ENCODE data around the gene NCOA7. TPM values are rescaled to one million over a fixed set of nuclear protein-coding genes. Genes with fewer than 3 reads are reported as not detected.
A peak's percentile ranks its signal among the peaks of the same experiment; 100 is the strongest.

Gene NCOA7
- total RNA-seq, 1 donor from 2014 or later = 74.9 TPM

GRCh38 chr6:125858427-125859320 is 67.9 kb downstream of the NCOA7 start:
- no peak overlapping the region for H3K4me3 Mint-ChIP-seq (ENCODE audit: unreplicated experiment)
- peaks cover 7% of the 10 kb centered on the region for H3K4me1 Mint-ChIP-seq (ENCODE audit: low read depth)
- no peaks in the 10 kb centered on the region for H3K27me3 Mint-ChIP-seq (ENCODE audit: low read depth)
- H3K27ac Mint-ChIP-seq (ENCODE audit: unreplicated experiment) = peak overlapping the region; percentile 73
- no peaks in the 10 kb centered on the region for H3K9me3 Mint-ChIP-seq (ENCODE audit: low read depth)
- no peak for DNase-seq (ENCODE audit: low spot score)
- peaks cover 11% of the 10 kb centered on the region for H3K36me3 Mint-ChIP-seq (ENCODE audit: low read depth)
- TF ChIP-seq CTCF (IDR thresholded peaks at IDR 0.05) = peak; percentile 89

- Mint-ChIP-seq H3K27ac (ENCODE audit: unreplicated experiment) (no peak overlapping the region), H3K9me3 (ENCODE audit: low read depth) (no peaks in the 10 kb centered on the region), H3K27me3 (ENCODE audit: low read depth) (no peaks in the 10 kb centered on the region), H3K4me3 (ENCODE audit: unreplicated experiment) (no peak overlapping the region), H3K36me3 (ENCODE audit: low read depth) (peaks cover 11% of the 10 kb centered on the region), H3K4me1 (ENCODE audit: low read depth) (peaks cover 6% of the 10 kb centered on the region)
- no peak for TF ChIP-seq CTCF (IDR thresholded peaks at IDR 0.05)
- DNase-seq (ENCODE audit: low spot score) = no peak
Observed at GRCh38 chr6:125859727-125860126, 69.0 kb downstream of the NCOA7 start.

- TF ChIP-seq CTCF (IDR thresholded peaks at IDR 0.05) = no peak
- Mint-ChIP-seq H3K36me3 (ENCODE audit: low read depth) (peaks cover 5% of the 10 kb centered on the region), H3K27me3 (ENCODE audit: low read depth) (no peaks in the 10 kb centered on the region), H3K4me3 (ENCODE audit: unreplicated experiment) (no peak overlapping the region), H3K27ac (ENCODE audit: unreplicated experiment) (no peak overlapping the region), H3K9me3 (ENCODE audit: low read depth) (no peaks in the 10 kb centered on the region), H3K4me1 (ENCODE audit: low read depth) (peaks cover 4% of the 10 kb centered on the region)
- DNase-seq (ENCODE audit: low spot score) = no peak
Observed at GRCh38 chr6:125863023-125863422, 72.3 kb downstream of the NCOA7 start.

- Mint-ChIP-seq H3K36me3 (ENCODE audit: low read depth) (peaks cover 2% of the 10 kb centered on the region), H3K4me1 (ENCODE audit: low read depth) (peaks cover 8% of the 10 kb centered on the region), H3K9me3 (ENCODE audit: low read depth) (no peaks in the 10 kb centered on the region), H3K27me3 (ENCODE audit: low read depth) (no peaks in the 10 kb centered on the region), H3K27ac (ENCODE audit: unreplicated experiment) (no peak overlapping the region), H3K4me3 (ENCODE audit: unreplicated experiment) (no peak overlapping the region)
- TF ChIP-seq CTCF (IDR thresholded peaks at IDR 0.05) = no peak
- no peak for DNase-seq (ENCODE audit: low spot score)
Observed at GRCh38 chr6:125865015-125865414, 74.3 kb downstream of the NCOA7 start.

- H3K36me3 Mint-ChIP-seq (ENCODE audit: low read depth) = peaks cover 9% of the 10 kb centered on the region
- no peaks in the 10 kb centered on the region for H3K9me3 Mint-ChIP-seq (ENCODE audit: low read depth)
- no peak overlapping the region for H3K27ac Mint-ChIP-seq (ENCODE audit: unreplicated experiment)
- H3K4me3 Mint-ChIP-seq (ENCODE audit: unreplicated experiment) = no peak overlapping the region
- H3K27me3 Mint-ChIP-seq (ENCODE audit: low read depth) = no peaks in the 10 kb centered on the region
- DNase-seq (ENCODE audit: low spot score) = no peak
- TF ChIP-seq CTCF (IDR thresholded peaks at IDR 0.05) = no peak
- peaks cover 8% of the 10 kb centered on the region for H3K4me1 Mint-ChIP-seq (ENCODE audit: low read depth)
Observed at GRCh38 chr6:125866433-125866832, 75.7 kb downstream of the NCOA7 start.
